Measurements from ENCODE around the gene ST6GALNAC1. TPM values are rescaled to one million over a fixed set of nuclear protein-coding genes. Genes with fewer than 3 reads are reported as not detected.
A peak's percentile ranks its signal among the peaks of the same experiment; 100 is the strongest.

The ST6GALNAC1 gene
- total and polyA plus RNA-seq, 2 of the 13 experiments (the other 11 are each of a cell fraction or from before 2014, with no cell fraction given) = not detected

- no peak overlapping the region for H3K9ac ChIP-seq (ENCODE audit: insufficient read depth, low read depth, low read length)
- H3K4me2 ChIP-seq (ENCODE audit: low read depth, low read length) = peak overlapping the region; percentile 16; the same call in 1 of the 2 replicates
- ChIA-PET CTCF (ENCODE audit: low intra/inter-chr PET ratio, low total read pairs) (no interaction called here), POLR2A (interaction anchor here (0.8 kb wide), 1 partner anchor 84 kb away, joined by 3 read pairs; no protein-coding TSS in a partner anchor)
- no peak overlapping the region for H2AFZ ChIP-seq (ENCODE audit: low read length)
- FAIRE-seq (no peak), DNase-seq (ENCODE audit: low spot score) (peak; percentile 71), ATAC-seq (no peak)
- in situ Hi-C loops (cut with HindIII; ENCODE audit: extremely low pct_ligation_motif_present, low pct_unique_long_range_greater_than_20kb) (no loop called here), intact Hi-C loops (cut with micrococcal nuclease; ENCODE audit: unreplicated experiment) (no loop called here)
- no peaks in the 10 kb centered on the region for H3K9me3 ChIP-seq (ENCODE audit: low read length)
- no peaks in the 10 kb centered on the region for H3K27me3 ChIP-seq (ENCODE audit: control insufficient read depth in 1 of 2, insufficient read depth in 2 of 2, low read length in 2 of 2)
- BruUV-seq (replicated peaks) = no TSS peak
- 9% methylated on average over 3 of the region's 3 CpGs for WGBS (ENCODE audit: low lambda C conversion rate)
- H3K27ac ChIP-seq (ENCODE audit: extremely low read length, insufficient read depth, low read length) = no peak overlapping the region
- no peaks in the 10 kb centered on the region for H3K36me3 ChIP-seq (replicated peaks in 1 of 2; ENCODE audit: control insufficient read depth in 1 of 2, insufficient read depth in 2 of 2, low read length in 2 of 2)
- H4K20me1 ChIP-seq (ENCODE audit: insufficient read depth, low read length) = no peaks in the 10 kb centered on the region
- no peaks in the 10 kb centered on the region for H3K79me2 ChIP-seq (ENCODE audit: insufficient read depth, low read length)
- no peak overlapping the region for H3K4me3 ChIP-seq (replicated peaks in 1 of 3; ENCODE audit: insufficient read depth in 1 of 3, low read depth in 2 of 3, low read length in 3 of 3)
- H3K4me1 ChIP-seq (ENCODE audit: insufficient read depth, low read length) = peaks cover 52% of the 10 kb centered on the region
- 0 out of 2 replicates have a peak, but pooled peaks have one; percentile 41 for TF ChIP-seq THAP11 (CRISPR knock-in tag; IDR thresholded peaks at IDR 0.05)
- no peak for TF ChIP-seq TP53 (CRISPR knock-in tag; conservative IDR thresholded peaks at IDR 0.05)
- no peak for TF ChIP-seq CEBPZ (IDR thresholded peaks at IDR 0.05; ENCODE audit: low read length)
- no peak for TF ChIP-seq ZHX2 (IDR thresholded peaks at IDR 0.05; ENCODE audit: low read depth)
- no peak for TF ChIP-seq ZHX2 (CRISPR knock-in tag; IDR thresholded peaks at IDR 0.05; ENCODE audit: borderline replicate concordance)
- no peak for TF ChIP-seq ZNF841 (CRISPR knock-in tag; IDR thresholded peaks at IDR 0.05; ENCODE audit: borderline replicate concordance)
- no peak for TF ChIP-seq DMAP1 (CRISPR knock-in tag; IDR thresholded peaks at IDR 0.05)
- TF ChIP-seq HNF1B (CRISPR knock-in tag; IDR thresholded peaks at IDR 0.05) = no peak
- no peak for TF ChIP-seq TRAFD1 (CRISPR knock-in tag; IDR thresholded peaks at IDR 0.05; ENCODE audit: borderline replicate concordance)
- no peak for TF ChIP-seq ZNF589 (CRISPR knock-in tag; conservative IDR thresholded peaks at IDR 0.05)
- no peak for TF ChIP-seq KAT8 (CRISPR knock-in tag; IDR thresholded peaks at IDR 0.05)
- TF ChIP-seq CC2D1A (CRISPR knock-in tag; IDR thresholded peaks at IDR 0.05) = no peak
- TF ChIP-seq ZNF615 (CRISPR knock-in tag; IDR thresholded peaks at IDR 0.05; ENCODE audit: borderline replicate concordance) = no peak
Measured at GRCh38 chr17:76641501-76641900, 2.1 kb downstream of the ST6GALNAC1 start.

Data from HepG2 (cell line).